ENCODE data around the gene PDZD2.

Gene PDZD2

DNA sequence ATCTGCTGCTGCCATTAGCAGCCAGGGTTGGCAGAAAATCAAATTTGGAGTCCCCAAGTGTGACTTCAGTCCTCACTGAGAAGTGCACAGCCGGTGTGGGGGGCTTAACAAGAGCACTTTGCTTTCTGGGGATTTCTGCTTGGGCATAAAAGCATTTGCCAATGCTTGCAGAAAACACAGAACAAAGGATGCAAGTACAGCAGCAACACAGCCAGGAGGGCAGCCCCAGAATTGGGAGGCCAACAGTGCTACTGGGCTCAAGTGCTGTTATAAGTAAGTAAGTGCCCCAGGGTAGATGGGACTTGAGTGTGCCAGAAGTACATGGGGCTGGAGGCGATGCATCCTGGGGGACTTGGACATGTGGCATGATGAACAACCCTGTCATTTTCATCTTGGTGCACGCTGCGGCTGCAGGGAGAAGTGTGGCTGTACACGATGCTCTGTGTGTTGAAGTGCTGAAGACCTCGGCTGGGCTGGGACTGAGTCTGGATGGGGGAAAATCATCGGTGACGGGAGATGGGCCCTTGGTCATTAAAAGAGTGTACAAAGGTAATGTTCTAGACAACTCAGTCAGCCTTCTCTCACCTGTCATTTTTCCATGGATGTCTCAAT is 461.9 kb downstream of the PDZD2 start:
- no peak for TF ChIP-seq CTCF (IDR thresholded peaks at IDR 0.05; ENCODE audit: low read depth, low read length)
- Histone ChIP-seq H3K9me3 (no peaks in the 10 kb centered on the region), H3K4me1 (peaks cover 30% of the 10 kb centered on the region), H3K36me3 (peaks cover 35% of the 10 kb centered on the region), H3K27me3 (no peaks in the 10 kb centered on the region), H3K4me3 (ENCODE audit: low read depth, low read length) (no peak overlapping the region)
- DNase-seq = no peak

DNA sequence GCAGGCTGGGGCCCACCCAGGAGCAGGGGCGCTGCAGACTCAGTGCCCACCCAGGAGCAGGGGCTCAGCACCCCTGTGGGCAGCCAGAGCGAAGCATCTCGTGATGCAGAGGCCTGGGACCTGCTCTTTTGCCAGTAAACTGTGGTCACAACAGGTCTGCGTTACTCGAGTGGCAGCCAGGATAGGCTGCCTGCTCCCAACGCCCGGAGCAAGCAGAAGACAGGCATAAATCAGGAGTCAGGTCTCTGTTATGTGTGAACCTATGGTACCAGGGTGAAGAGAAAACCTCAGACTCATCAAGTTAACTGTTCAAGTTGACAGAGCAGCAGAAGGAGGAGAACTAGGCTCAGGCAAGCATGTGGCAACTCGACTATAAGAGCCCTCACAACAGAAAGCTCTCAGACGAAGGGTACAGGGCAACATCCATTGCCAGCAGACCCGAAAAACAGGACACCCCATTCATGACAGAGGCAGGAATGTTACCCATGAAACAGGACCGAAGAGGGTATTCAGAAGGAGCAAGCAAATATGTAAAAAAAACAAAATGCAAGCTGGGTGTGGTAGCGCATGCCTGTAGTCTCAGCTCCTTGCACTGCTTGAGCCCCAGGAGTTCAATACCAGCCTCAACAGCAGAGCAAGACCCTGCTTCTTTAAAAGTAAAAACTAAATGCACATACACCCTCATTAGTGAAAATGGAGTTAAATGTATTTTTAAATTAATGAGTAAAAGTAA is 463.5 kb downstream of the PDZD2 start:
- peaks cover 30% of the 10 kb centered on the region for H3K4me1 ChIP-seq
- no peak for TF ChIP-seq CTCF (IDR thresholded peaks at IDR 0.05; ENCODE audit: low read depth, low read length)
- H3K36me3 ChIP-seq = peaks cover 43% of the 10 kb centered on the region
- no peak overlapping the region for H3K4me3 ChIP-seq (ENCODE audit: low read depth, low read length)
- H3K9me3 ChIP-seq = no peaks in the 10 kb centered on the region
- DNase-seq = no peak
- no peaks in the 10 kb centered on the region for H3K27me3 ChIP-seq

GRCh38 chr5:32103521-32103920 is 464.6 kb downstream of the PDZD2 start:
- peaks cover 24% of the 10 kb centered on the region for H3K4me1 ChIP-seq
- H3K27me3 ChIP-seq = no peaks in the 10 kb centered on the region
- TF ChIP-seq CTCF (IDR thresholded peaks at IDR 0.05; ENCODE audit: low read depth, low read length) = no peak
- no peak overlapping the region for H3K4me3 ChIP-seq (ENCODE audit: low read depth, low read length)
- no peaks in the 10 kb centered on the region for H3K9me3 ChIP-seq
- no peak for DNase-seq
- H3K36me3 ChIP-seq = peaks cover 49% of the 10 kb centered on the region

DNA sequence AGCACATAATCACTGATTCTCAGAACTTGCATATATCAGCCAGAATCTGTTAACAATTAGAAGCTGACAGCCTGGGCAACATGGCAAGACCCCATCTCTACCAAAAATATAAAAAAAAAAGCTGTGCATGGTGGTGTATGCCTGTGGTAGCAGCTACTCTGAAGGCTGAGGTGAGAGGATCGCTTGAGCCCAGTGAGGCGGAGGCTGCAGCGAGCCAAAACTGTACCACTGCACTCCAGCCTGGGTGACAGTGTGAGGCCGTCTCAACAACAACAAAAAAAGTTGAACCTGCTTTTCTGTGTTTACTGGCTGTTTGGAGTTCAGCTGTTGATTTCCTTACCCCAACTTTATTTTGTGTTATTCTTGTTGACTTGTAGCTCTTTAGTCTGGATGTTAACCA is 468.4 kb downstream of the PDZD2 start:
- Histone ChIP-seq H3K27me3 (no peaks in the 10 kb centered on the region), H3K9me3 (no peaks in the 10 kb centered on the region), H3K4me3 (ENCODE audit: low read depth, low read length) (no peak overlapping the region), H3K4me1 (no peaks in the 10 kb centered on the region), H3K36me3 (peaks cover 47% of the 10 kb centered on the region)
- no peak for TF ChIP-seq CTCF (IDR thresholded peaks at IDR 0.05; ENCODE audit: low read depth, low read length)
- no peak for DNase-seq

DNA sequence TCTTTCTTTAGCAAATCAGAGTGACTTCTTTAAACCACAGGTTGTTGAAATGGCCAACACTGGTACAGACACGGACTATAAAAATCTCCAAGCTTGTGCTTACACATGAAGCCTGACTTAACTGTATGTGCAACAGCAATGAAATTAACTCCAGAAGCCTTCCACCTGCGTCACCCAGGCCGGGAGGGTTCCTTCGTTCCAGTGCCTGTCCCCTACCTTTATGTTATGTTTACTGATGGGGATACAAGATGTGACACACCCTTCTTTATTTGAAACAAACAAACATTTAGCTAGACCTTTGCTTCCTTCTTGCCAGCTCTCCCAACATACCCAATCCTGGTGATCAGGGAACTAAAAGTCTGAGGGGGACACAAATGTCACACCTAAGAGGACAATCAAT is 469.2 kb downstream of the PDZD2 start:
- Histone ChIP-seq H3K36me3 (peaks cover 52% of the 10 kb centered on the region), H3K4me3 (ENCODE audit: low read depth, low read length) (no peak overlapping the region), H3K4me1 (no peaks in the 10 kb centered on the region), H3K9me3 (no peaks in the 10 kb centered on the region), H3K27me3 (no peaks in the 10 kb centered on the region)
- DNase-seq = no peak
- no peak for TF ChIP-seq CTCF (IDR thresholded peaks at IDR 0.05; ENCODE audit: low read depth, low read length)

DNA sequence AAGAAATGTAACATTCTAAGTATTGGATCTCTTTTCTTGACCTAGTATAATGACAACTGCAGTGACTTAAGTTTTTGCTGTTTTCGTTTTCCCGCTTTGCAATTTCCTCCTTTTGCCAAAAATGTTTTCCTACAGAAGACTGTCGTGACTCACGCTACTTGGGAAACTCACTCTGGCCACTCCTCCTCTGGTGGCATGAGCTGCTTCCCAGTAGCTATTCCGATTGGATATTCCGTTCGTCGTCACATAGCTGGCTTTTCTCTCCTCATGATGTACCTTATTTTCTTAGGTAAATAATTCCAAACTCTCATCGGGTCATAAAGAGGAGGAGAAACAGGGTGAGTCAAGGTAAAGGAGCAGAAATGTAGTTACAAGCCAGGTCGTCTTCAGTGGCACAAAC is 470.3 kb downstream of the PDZD2 start:
- TF ChIP-seq CTCF (IDR thresholded peaks at IDR 0.05; ENCODE audit: low read depth, low read length) = no peak
- Histone ChIP-seq H3K4me3 (ENCODE audit: low read depth, low read length) (no peak overlapping the region), H3K9me3 (no peaks in the 10 kb centered on the region), H3K36me3 (peaks cover 44% of the 10 kb centered on the region), H3K4me1 (no peaks in the 10 kb centered on the region), H3K27me3 (no peaks in the 10 kb centered on the region)
- DNase-seq = no peak
